SK-N-MC (cell line): ENCODE measurements around the gene ACVR2A.

Experiments used
- EZH2 ChIP-seq: fragments of 200-600 bp; sonication (generic); IDR thresholded peaks from one replicate; pipeline ENCODE4 v1.6.1; 2017; ENCODE audit warnings: antibody characterized with exemption
- POLR2AphosphoS5 ChIP-seq: IDR thresholded peaks from 2 replicates; pipeline ENCODE4 v1.6.1; 2012; ENCODE audit warnings: mild to moderate bottlenecking, low read depth, low read length, borderline replicate concordance

DNA sequence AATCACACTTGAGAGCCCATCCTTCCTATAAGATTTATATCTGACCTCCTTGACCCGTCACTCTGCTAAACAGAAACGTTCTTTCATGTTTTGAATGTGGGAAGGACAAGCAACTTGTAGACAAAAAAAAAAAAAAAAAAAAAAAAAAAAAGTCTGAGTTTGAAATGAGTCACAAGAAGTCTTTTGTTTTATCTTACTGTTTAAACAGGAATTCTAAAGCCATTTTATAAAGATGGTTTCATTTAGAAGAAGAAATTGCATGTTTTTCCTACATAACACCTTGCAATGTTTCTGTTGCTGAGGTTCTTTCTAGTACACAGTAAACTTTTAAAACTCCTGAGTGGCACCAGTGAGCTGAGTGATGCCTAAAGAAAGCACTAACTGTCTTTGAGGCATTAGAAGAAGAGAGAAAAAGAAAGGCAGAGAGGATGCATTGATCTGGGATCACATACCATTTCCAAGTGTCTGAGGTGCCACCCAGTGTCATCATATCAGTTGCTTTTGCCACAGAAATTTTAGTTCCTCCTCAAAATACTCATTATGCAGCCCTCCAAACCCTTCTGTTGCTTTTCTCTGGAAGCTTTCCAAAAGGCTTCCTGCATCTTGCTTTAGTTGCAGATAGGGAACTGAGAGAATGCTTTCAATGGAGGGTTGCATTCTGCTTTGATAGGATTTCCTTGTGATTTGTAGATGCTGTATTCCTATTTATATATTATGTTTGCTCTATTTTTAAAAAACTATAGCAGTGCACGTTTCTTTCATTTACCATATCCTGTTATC lies 69.1 kb downstream of the ACVR2A start:
- TF ChIP-seq POLR2AphosphoS5 (no peak), EZH2 (no peak)
